GM18502 (cell line): ENCODE results near the gene SLIRP.
"Not testable (repeated sequence)": the region's sequence is repeated elsewhere in the genome, so short reads cannot be mapped to it uniquely, and the experiment has no call there.

Source experiments
- ATAC-seq: cut with Tn5 transposase; IDR thresholded peaks from one replicate; pipeline ENCODE4 v1.9.1; 2021; ENCODE audit warnings: mild to moderate bottlenecking; ENCODE audit not compliant: unreplicated experiment, poor library complexity

The SLIRP gene

GRCh38 chr14:77707724-77708408 lies at the start of gene SLIRP, which contains the start of gene ALKBH1:
Gene SLIRP, plus strand, starts transcription at chr14:77708103. Its CDS starts 9 bp downstream, at chr14:77708112.
Gene ALKBH1, minus strand, starts transcription at chr14:77708023. Its CDS starts 19 bp downstream, at chr14:77708004.
- peak; percentile 98 for ATAC-seq

- ATAC-seq: no peak
Measured at GRCh38 chr14:77659831-77660230, 48.1 kb upstream of the SLIRP start.

GRCh38 chr14:77660754-77661153 lies 47.1 kb upstream of the SLIRP start:
- no peak for ATAC-seq

GRCh38 chr14:77661562-77661961 lies 46.3 kb upstream of the SLIRP start:
- ATAC-seq: not testable (repeated sequence)

GRCh38 chr14:77663293-77663692 lies 44.6 kb upstream of the SLIRP start:
- no peak for ATAC-seq

GRCh38 chr14:77667331-77667730 lies 40.6 kb upstream of the SLIRP start:
- ATAC-seq: no peak

- ATAC-seq: no peak
Measured at GRCh38 chr14:77673193-77673592, 34.7 kb upstream of the SLIRP start.

GRCh38 chr14:77674931-77675330 lies 33.0 kb upstream of the SLIRP start:
- ATAC-seq: no peak

- ATAC-seq: no peak
Measured at GRCh38 chr14:77681196-77682157, 26.4 kb upstream of the SLIRP start.

GRCh38 chr14:77682158-77682553 lies 25.7 kb upstream of the SLIRP start:
- ATAC-seq: no peak

GRCh38 chr14:77691259-77691658 lies 16.6 kb upstream of the SLIRP start:
- no peak for ATAC-seq

- ATAC-seq: peak; percentile 31
Measured at GRCh38 chr14:77707355-77707723, 564 bp upstream of the SLIRP start.

- no peak for ATAC-seq
Measured at GRCh38 chr14:77708749-77709148, 846 bp downstream of the SLIRP start.

- ATAC-seq: no peak
Measured at GRCh38 chr14:77709412-77709811, 1.5 kb downstream of the SLIRP start.

- no peak for ATAC-seq
Measured at GRCh38 chr14:77710364-77710763, 2.5 kb downstream of the SLIRP start.

- no peak for ATAC-seq
Measured at GRCh38 chr14:77714926-77715325, 7.0 kb downstream of the SLIRP start.

GRCh38 chr14:77717608-77718305 lies 9.9 kb downstream of the SLIRP start:
- no peak for ATAC-seq

- ATAC-seq: no peak
Measured at GRCh38 chr14:77721437-77721836, 13.5 kb downstream of the SLIRP start.

GRCh38 chr14:77722301-77722700 lies 14.4 kb downstream of the SLIRP start:
- ATAC-seq: no peak

GRCh38 chr14:77730976-77731497 lies 23.1 kb downstream of the SLIRP start:
- ATAC-seq: no peak
